ENCODE results near the gene ZNF417.

The ZNF417 gene

GRCh38 chr19:57947088-57947418 is 30.7 kb upstream of the ZNF417 start:
- Histone ChIP-seq H3K4me3 (ENCODE audit: insufficient read length, low read depth) (peak overlapping the region; percentile 98), H3K27me3 (ENCODE audit: insufficient read depth, insufficient read length) (no peaks in the 10 kb centered on the region), H3K9ac (ENCODE audit: insufficient read length, low read depth) (peak overlapping the region; percentile 93), H3K36me3 (ENCODE audit: insufficient read depth, insufficient read length, low read length) (peaks cover 36% of the 10 kb centered on the region), H3K4me1 (ENCODE audit: insufficient read depth, insufficient read length) (no peaks in the 10 kb centered on the region), H3K9me3 (ENCODE audit: insufficient read depth, low read length) (no peaks in the 10 kb centered on the region)
- no peak for DNase-seq (ENCODE audit: low read depth, low spot score)
- TF ChIP-seq YY1 (IDR thresholded peaks at IDR 0.05; ENCODE audit: insufficient read depth, insufficient read length) (no peak), ZNF274 (IDR thresholded peaks at IDR 0.05; ENCODE audit: low read depth, low read length) (no peak), SUZ12 (IDR thresholded peaks at IDR 0.05; ENCODE audit: extremely low read depth, insufficient read depth, insufficient read length) (no peak)

GRCh38 chr19:57946316-57946715 is 29.9 kb upstream of the ZNF417 start:
- peaks cover 43% of the 10 kb centered on the region for H3K36me3 ChIP-seq (ENCODE audit: insufficient read depth, insufficient read length, low read length)
- H3K9ac ChIP-seq (ENCODE audit: insufficient read length, low read depth): peak overlapping the region; percentile 93
- no peaks in the 10 kb centered on the region for H3K27me3 ChIP-seq (ENCODE audit: insufficient read depth, insufficient read length)
- no peaks in the 10 kb centered on the region for H3K4me1 ChIP-seq (ENCODE audit: insufficient read depth, insufficient read length)
- H3K4me3 ChIP-seq (ENCODE audit: insufficient read length, low read depth): peak overlapping the region; percentile 98
- DNase-seq (ENCODE audit: low read depth, low spot score): no peak
- H3K9me3 ChIP-seq (ENCODE audit: insufficient read depth, low read length): no peaks in the 10 kb centered on the region
- TF ChIP-seq YY1 (IDR thresholded peaks at IDR 0.05; ENCODE audit: insufficient read depth, insufficient read length): no peak
- no peak for TF ChIP-seq ZNF274 (IDR thresholded peaks at IDR 0.05; ENCODE audit: low read depth, low read length)
- TF ChIP-seq SUZ12 (IDR thresholded peaks at IDR 0.05; ENCODE audit: extremely low read depth, insufficient read depth, insufficient read length): no peak

DNA sequence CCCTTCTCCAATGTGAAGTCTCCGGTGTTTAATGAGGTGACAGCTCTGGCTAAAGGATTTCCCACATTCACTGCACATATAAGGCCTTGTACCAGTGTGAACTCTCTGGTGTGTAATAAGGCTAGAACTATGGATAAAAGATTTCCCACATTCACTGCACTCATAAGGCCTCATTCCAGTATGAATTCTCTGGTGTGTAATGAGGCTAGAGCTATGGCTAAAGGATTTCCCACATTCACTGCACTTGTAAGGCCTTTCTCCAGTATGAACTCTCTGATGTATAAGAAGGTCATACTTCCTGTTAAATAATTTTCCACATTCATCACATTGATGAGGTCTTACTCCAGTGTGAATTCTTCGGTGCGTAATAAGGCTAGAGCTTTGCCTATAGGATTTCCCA is 25.2 kb upstream of the ZNF417 start:
- no peak for DNase-seq (ENCODE audit: low read depth, low spot score)
- TF ChIP-seq YY1 (IDR thresholded peaks at IDR 0.05; ENCODE audit: insufficient read depth, insufficient read length): no peak
- TF ChIP-seq ZNF274 (IDR thresholded peaks at IDR 0.05; ENCODE audit: low read depth, low read length): no peak
- TF ChIP-seq SUZ12 (IDR thresholded peaks at IDR 0.05; ENCODE audit: extremely low read depth, insufficient read depth, insufficient read length): no peak
- Histone ChIP-seq H3K36me3 (ENCODE audit: insufficient read depth, insufficient read length, low read length) (peaks cover 59% of the 10 kb centered on the region), H3K4me3 (ENCODE audit: insufficient read length, low read depth) (no peak overlapping the region), H3K9ac (ENCODE audit: insufficient read length, low read depth) (no peak overlapping the region), H3K4me1 (ENCODE audit: insufficient read depth, insufficient read length) (no peaks in the 10 kb centered on the region), H3K9me3 (ENCODE audit: insufficient read depth, low read length) (no peaks in the 10 kb centered on the region), H3K27me3 (ENCODE audit: insufficient read depth, insufficient read length) (no peaks in the 10 kb centered on the region)

DNA sequence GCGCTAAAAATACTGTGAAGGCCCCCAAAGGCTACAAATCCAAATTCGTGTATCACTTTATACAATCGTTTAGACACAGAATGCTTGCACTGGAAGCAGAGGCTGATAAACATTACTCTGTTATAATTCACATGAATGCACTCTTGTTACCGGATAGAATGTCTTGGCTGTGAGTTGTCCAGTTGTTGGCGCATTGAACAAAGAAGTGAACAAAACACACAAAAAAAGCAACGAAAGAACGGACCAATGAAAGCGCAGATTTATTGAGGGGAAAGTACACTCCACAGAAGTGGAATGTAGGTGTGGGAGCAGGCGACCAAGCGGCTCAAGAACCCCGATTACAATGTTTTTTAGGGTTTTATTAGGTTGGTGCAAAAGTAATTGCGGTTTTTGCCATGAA is 19.3 kb upstream of the ZNF417 start:
- Histone ChIP-seq H3K27me3 (ENCODE audit: insufficient read depth, insufficient read length) (no peaks in the 10 kb centered on the region), H3K4me3 (ENCODE audit: insufficient read length, low read depth) (no peak overlapping the region), H3K9me3 (ENCODE audit: insufficient read depth, low read length) (no peaks in the 10 kb centered on the region), H3K4me1 (ENCODE audit: insufficient read depth, insufficient read length) (no peaks in the 10 kb centered on the region), H3K9ac (ENCODE audit: insufficient read length, low read depth) (no peak overlapping the region), H3K36me3 (ENCODE audit: insufficient read depth, insufficient read length, low read length) (peaks cover 38% of the 10 kb centered on the region)
- DNase-seq (ENCODE audit: low read depth, low spot score): no peak
- TF ChIP-seq ZNF274 (IDR thresholded peaks at IDR 0.05; ENCODE audit: low read depth, low read length) (no peak), YY1 (IDR thresholded peaks at IDR 0.05; ENCODE audit: insufficient read depth, insufficient read length) (no peak), SUZ12 (IDR thresholded peaks at IDR 0.05; ENCODE audit: extremely low read depth, insufficient read depth, insufficient read length) (no peak)

DNA sequence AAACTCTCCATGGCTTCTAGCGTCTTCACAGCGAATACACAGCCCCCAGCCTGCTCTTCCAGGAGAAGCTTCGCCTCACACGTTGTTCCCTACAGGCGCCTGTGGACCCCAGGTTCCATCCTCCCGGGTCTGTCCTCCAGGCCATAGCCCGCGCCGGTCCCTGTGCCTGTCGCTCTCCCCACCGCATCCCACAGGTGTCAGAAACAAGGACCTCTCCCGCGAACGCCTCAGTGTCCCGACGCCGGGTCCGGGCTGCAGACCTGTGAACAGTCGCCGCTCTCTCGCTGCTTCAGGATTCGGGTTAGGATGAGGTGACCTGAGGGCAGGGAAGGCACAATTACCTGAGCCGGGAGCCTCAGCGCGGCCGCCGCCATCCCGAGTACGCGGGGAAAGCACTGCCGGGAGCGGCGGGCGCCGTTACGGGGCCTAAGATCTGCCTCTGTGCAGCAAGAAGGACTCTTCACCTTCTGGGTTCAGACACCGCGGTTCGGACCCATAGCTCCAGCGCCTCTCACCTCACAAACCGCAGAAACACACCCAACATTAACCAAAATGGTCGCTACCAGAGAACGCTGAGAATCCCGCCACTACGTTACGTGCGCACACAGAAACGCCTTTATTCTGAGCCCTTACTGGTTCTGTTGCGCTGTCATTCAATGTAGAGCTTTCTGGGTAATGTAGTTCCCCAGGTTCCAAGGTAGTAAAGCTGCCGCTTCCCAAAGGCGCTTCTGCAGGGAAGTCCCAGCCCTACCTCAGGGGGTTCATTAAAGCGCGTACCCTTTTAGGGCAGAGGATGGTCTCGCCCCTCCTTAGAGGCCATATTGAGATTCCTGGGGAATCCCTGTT is 18.7 kb upstream of the ZNF417 start, which contains the start of gene ZNF418:
Gene ZNF418, minus strand, starts transcription at position 583 of the 846 bp plus-strand sequence. CDS start 1,580 bp downstream, outside the sequence.
- Histone ChIP-seq H3K36me3 (ENCODE audit: insufficient read depth, insufficient read length, low read length) (peaks cover 41% of the 10 kb centered on the region), H3K4me1 (ENCODE audit: insufficient read depth, insufficient read length) (no peaks in the 10 kb centered on the region), H3K4me3 (ENCODE audit: insufficient read length, low read depth) (peak within 1 kb of the TSS; percentile 89), H3K9me3 (ENCODE audit: insufficient read depth, low read length) (0 out of 2 replicates have a peak, but pooled peaks cover 4% of the 10 kb centered on the region), H3K9ac (ENCODE audit: insufficient read length, low read depth) (peak within 1 kb of the TSS; percentile 93), H3K27me3 (ENCODE audit: insufficient read depth, insufficient read length) (no peaks in the 10 kb centered on the region)
- TF ChIP-seq SUZ12 (IDR thresholded peaks at IDR 0.05; ENCODE audit: extremely low read depth, insufficient read depth, insufficient read length): no peak
- no peak for TF ChIP-seq ZNF274 (IDR thresholded peaks at IDR 0.05; ENCODE audit: low read depth, low read length)
- TF ChIP-seq YY1 (IDR thresholded peaks at IDR 0.05; ENCODE audit: insufficient read depth, insufficient read length): peak; percentile 50
- peak; percentile 77 for DNase-seq (ENCODE audit: low read depth, low spot score)

- H3K9me3 ChIP-seq (ENCODE audit: insufficient read depth, low read length): peaks cover 43% of the 10 kb centered on the region
- H3K4me1 ChIP-seq (ENCODE audit: insufficient read depth, insufficient read length): no peaks in the 10 kb centered on the region
- no peak overlapping the region for H3K4me3 ChIP-seq (ENCODE audit: insufficient read length, low read depth)
- no peak for DNase-seq (ENCODE audit: low read depth, low spot score)
- H3K9ac ChIP-seq (ENCODE audit: insufficient read length, low read depth): no peak overlapping the region
- no peaks in the 10 kb centered on the region for H3K27me3 ChIP-seq (ENCODE audit: insufficient read depth, insufficient read length)
- H3K36me3 ChIP-seq (ENCODE audit: insufficient read depth, insufficient read length, low read length): peaks cover 84% of the 10 kb centered on the region
- TF ChIP-seq SUZ12 (IDR thresholded peaks at IDR 0.05; ENCODE audit: extremely low read depth, insufficient read depth, insufficient read length) (no peak), ZNF274 (IDR thresholded peaks at IDR 0.05; ENCODE audit: low read depth, low read length) (no peak), YY1 (IDR thresholded peaks at IDR 0.05; ENCODE audit: insufficient read depth, insufficient read length) (no peak)
Observed at GRCh38 chr19:57927587-57927986, 11.2 kb upstream of the ZNF417 start.

GRCh38 chr19:57914531-57914930 is 1.9 kb downstream of the ZNF417 start:
- Histone ChIP-seq H3K27me3 (ENCODE audit: insufficient read depth, insufficient read length) (no peaks in the 10 kb centered on the region), H3K9ac (ENCODE audit: insufficient read length, low read depth) (no peak overlapping the region), H3K4me1 (ENCODE audit: insufficient read depth, insufficient read length) (no peaks in the 10 kb centered on the region), H3K36me3 (ENCODE audit: insufficient read depth, insufficient read length, low read length) (peaks cover 38% of the 10 kb centered on the region), H3K9me3 (ENCODE audit: insufficient read depth, low read length) (no peaks in the 10 kb centered on the region), H3K4me3 (ENCODE audit: insufficient read length, low read depth) (no peak overlapping the region)
- no peak for TF ChIP-seq YY1 (IDR thresholded peaks at IDR 0.05; ENCODE audit: insufficient read depth, insufficient read length)
- TF ChIP-seq SUZ12 (IDR thresholded peaks at IDR 0.05; ENCODE audit: extremely low read depth, insufficient read depth, insufficient read length): no peak
- TF ChIP-seq ZNF274 (IDR thresholded peaks at IDR 0.05; ENCODE audit: low read depth, low read length): no peak
- DNase-seq (ENCODE audit: low read depth, low spot score): no peak
